HEK293 (cell line): ENCODE results near the gene EFCAB6.

Experiments used
- CTCF ChIA-PET: fragments of 350-600 bp; formaldehyde crosslinking; extraction: SDS; loops from one replicate; lab custom pipeline; 2021; ENCODE audit warnings: antibody characterized with exemption; lab: Yijun Ruan, JAX
- POLR2A ChIA-PET: fragments of 300-600 bp; formaldehyde crosslinking; extraction: SDS; loops from one replicate; lab custom pipeline; 2020; ENCODE audit warnings: antibody characterized with exemption, inconsistent platforms; lab: Yijun Ruan, JAX
- H3K27ac ChIP-seq: fragments of 200-500 bp; sonication (Bioruptor generic); 2 replicates; pipeline ENCODE4 v1.5.1; 2014; ENCODE audit warnings: low read depth, low read length, control low read depth, inconsistent platforms; ENCODE audit errors: extremely low read depth
- H3K36me3 ChIP-seq, 2 experiments: fragments of 200-500 bp in 1 of 2; sonication (Bioruptor generic) in 1 of 2; 1 replicate in 1 of 2; 2 replicates in 1 of 2; pipeline ENCODE4 v1.5.1; 2014 to 2017; ENCODE audit warnings: inconsistent platforms in 2 of 2, low read length in 2 of 2; ENCODE audit not compliant: control insufficient read depth in 2 of 2, insufficient read depth in 1 of 2
- H3K4me1 ChIP-seq: fragments of 200-500 bp; sonication (Bioruptor generic); 2 replicates; pipeline ENCODE4 v1.5.1; 2014; ENCODE audit warnings: mild to moderate bottlenecking, low read length, inconsistent platforms; ENCODE audit not compliant: control insufficient read depth, insufficient read depth
- H3K4me3 ChIP-seq: 2 replicates; pipeline ENCODE4 v1.5.1; 2011; ENCODE audit warnings: low read depth, mild to moderate bottlenecking, control low read depth, low read length, moderate library complexity
- H3K9me3 ChIP-seq: fragments of 200-500 bp; sonication (Bioruptor generic); 2 replicates; pipeline ENCODE4 v1.5.1; 2014; ENCODE audit warnings: low read depth, low read length, inconsistent platforms; ENCODE audit not compliant: control insufficient read depth, insufficient read depth
- FEZF1 ChIP-seq: fragments of 450-650 bp; formaldehyde crosslinking; IDR thresholded peaks from 2 replicates; pipeline ENCODE4 v1.5.1; 2016; ENCODE audit warnings: missing biosample characterization, missing genetic modification characterization
- GLIS1 ChIP-seq: fragments of 450-650 bp; formaldehyde crosslinking; IDR thresholded peaks from 2 replicates; pipeline ENCODE4 v1.5.1; 2016; ENCODE audit warnings: missing biosample characterization, missing genetic modification characterization
- GLIS2 ChIP-seq: fragments of 450-650 bp; formaldehyde crosslinking; IDR thresholded peaks from 2 replicates; pipeline ENCODE4 v1.5.1; 2016; ENCODE audit warnings: missing biosample characterization, missing genetic modification characterization
- PRDM1 ChIP-seq: fragments of 450-650 bp; formaldehyde crosslinking; IDR thresholded peaks from 2 replicates; pipeline ENCODE4; 2016; ENCODE audit warnings: missing biosample characterization, missing genetic modification characterization
- ZFP3 ChIP-seq: fragments of 450-650 bp; formaldehyde crosslinking; IDR thresholded peaks from 2 replicates; pipeline ENCODE4 v1.5.1; 2016; ENCODE audit warnings: low read depth, missing biosample characterization, missing genetic modification characterization
- ZIC2 ChIP-seq: fragments of 450-650 bp; formaldehyde crosslinking; IDR thresholded peaks from 2 replicates; pipeline ENCODE4 v1.5.1; 2016; ENCODE audit warnings: missing biosample characterization, missing genetic modification characterization
- ZNF148 ChIP-seq: fragments of 450-650 bp; formaldehyde crosslinking; IDR thresholded peaks from 2 replicates; pipeline ENCODE4 v1.5.0; 2017; ENCODE audit warnings: missing biosample characterization, missing genetic modification characterization, borderline replicate concordance
- ZNF16 ChIP-seq: fragments of 450-650 bp; formaldehyde crosslinking; IDR thresholded peaks from 2 replicates; pipeline ENCODE4 v1.5.1; 2016; ENCODE audit warnings: low read depth, missing biosample characterization, missing genetic modification characterization
- ZNF2 ChIP-seq: fragments of 450-650 bp; formaldehyde crosslinking; IDR thresholded peaks from 2 replicates; pipeline ENCODE4 v1.5.1; 2016; ENCODE audit warnings: missing biosample characterization, missing genetic modification characterization
- ZNF449 ChIP-seq: fragments of 450-650 bp; formaldehyde crosslinking; IDR thresholded peaks from 2 replicates; pipeline ENCODE4 v1.5.1; 2017; ENCODE audit warnings: missing biosample characterization, mild to moderate bottlenecking, missing genetic modification characterization, moderate library complexity

The EFCAB6 gene

GRCh38 chr22:43848366-43849171, 36.5 kb upstream of the EFCAB6 start (continued):
- TF ChIP-seq ZNF148 (tag by site-specific recombination) (no peak), GLIS1 (tag by site-specific recombination) (peak; percentile 68), ZIC2 (tag by site-specific recombination) (peak; percentile 98), ZNF16 (tag by site-specific recombination) (no peak), ZNF2 (tag by site-specific recombination) (0 out of 2 replicates have a peak, but pooled peaks have one; percentile 21)

- ChIA-PET CTCF (interaction anchor here (1.1 to 2.4 kb wide), 3 partner anchors 37 to 146 kb away, joined by 3 to 6 read pairs (median 4); no protein-coding TSS in a partner anchor), POLR2A (no interaction called here)
- no peaks in the 10 kb centered on the region for H3K4me1 ChIP-seq
- no peak overlapping the region for H3K27ac ChIP-seq
- no peak overlapping the region for H3K4me3 ChIP-seq
- H3K36me3 ChIP-seq: no peaks in the 10 kb centered on the region
- H3K9me3 ChIP-seq: no peaks in the 10 kb centered on the region
- TF ChIP-seq ZIC2 (tag by site-specific recombination) (0 out of 2 replicates have a peak, but pooled peaks have one; percentile 12), ZNF2 (tag by site-specific recombination) (no peak)
These were observed 35.5 kb upstream of the EFCAB6 start for GRCh38 chr22:43847376-43848289.

- Histone ChIP-seq H3K36me3 (no peaks in the 10 kb centered on the region), H3K4me1 (no peaks in the 10 kb centered on the region)
- TF ChIP-seq GLIS2 (no peak), PRDM1 (tag by site-specific recombination) (no peak), ZFP3 (tag by site-specific recombination) (no peak)
- TF ChIP-seq, all 188 proteins: peak for 0
- Histone ChIP-seq H3K4me3 (no peak overlapping the region), H3K9me3 (no peaks in the 10 kb centered on the region), H3K27ac (no peak overlapping the region)
- POLR2A ChIA-PET: no interaction called here
- CTCF ChIA-PET: interaction anchor here (1.1 kb wide), 1 partner anchor 40 kb away, joined by 4 read pairs; no protein-coding TSS in a partner anchor
These were observed 34.9 kb upstream of the EFCAB6 start for GRCh38 chr22:43846966-43847365.

GRCh38 chr22:43845981-43846380, 33.9 kb upstream of the EFCAB6 start:
- Histone ChIP-seq H3K4me3 (no peak overlapping the region), H3K27ac (no peak overlapping the region), H3K9me3 (no peaks in the 10 kb centered on the region), H3K4me1 (no peaks in the 10 kb centered on the region), H3K36me3 (no peaks in the 10 kb centered on the region)
- TF ChIP-seq FEZF1 (no peak), ZNF449 (tag by site-specific recombination) (peak; percentile 68; the same call in 1 of the 2 replicates)
- ChIA-PET CTCF (no interaction called here), POLR2A (no interaction called here)
